ENCODE results near the gene ZPR1. TPM values are rescaled to one million over a fixed set of nuclear protein-coding genes. Genes with fewer than 3 reads are reported as not detected.

ZPR1 gene
- polyA plus RNA-seq, 1 donor from 2014 or later: 34.5 TPM

DNA sequence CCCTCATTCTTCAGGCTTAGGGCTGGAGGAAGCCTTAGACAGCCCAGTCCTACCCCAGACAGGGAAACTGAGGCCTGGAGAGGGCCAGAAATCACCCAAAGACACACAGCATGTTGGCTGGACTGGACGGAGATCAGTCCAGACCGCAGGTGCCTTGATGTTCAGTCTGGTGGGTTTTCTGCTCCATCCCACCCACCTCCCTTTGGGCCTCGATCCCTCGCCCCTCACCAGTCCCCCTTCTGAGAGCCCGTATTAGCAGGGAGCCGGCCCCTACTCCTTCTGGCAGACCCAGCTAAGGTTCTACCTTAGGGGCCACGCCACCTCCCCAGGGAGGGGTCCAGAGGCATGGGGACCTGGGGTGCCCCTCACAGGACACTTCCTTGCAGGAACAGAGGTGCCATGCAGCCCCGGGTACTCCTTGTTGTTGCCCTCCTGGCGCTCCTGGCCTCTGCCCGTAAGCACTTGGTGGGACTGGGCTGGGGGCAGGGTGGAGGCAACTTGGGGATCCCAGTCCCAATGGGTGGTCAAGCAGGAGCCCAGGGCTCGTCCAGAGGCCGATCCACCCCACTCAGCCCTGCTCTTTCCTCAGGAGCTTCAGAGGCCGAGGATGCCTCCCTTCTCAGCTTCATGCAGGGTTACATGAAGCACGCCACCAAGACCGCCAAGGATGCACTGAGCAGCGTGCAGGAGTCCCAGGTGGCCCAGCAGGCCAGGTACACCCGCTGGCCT, 42.5 kb upstream of the ZPR1 start:
- Histone ChIP-seq H3F3A (ENCODE audit: insufficient read depth, low read length, poor library complexity, severe bottlenecking) (no peaks in the 10 kb centered on the region), H3K9ac (ENCODE audit: low read length) (no peak overlapping the region), H2AFZ (ENCODE audit: low read depth, low read length) (no peak overlapping the region), H3K79me2 (replicated peaks; ENCODE audit: insufficient read depth, low read length) (no peaks in the 10 kb centered on the region), H3K4me3 (ENCODE audit: low read length) (no peak overlapping the region), H3K27ac (ENCODE audit: low read length) (no peak overlapping the region), H3K9me3 (ENCODE audit: low read length) (no peaks in the 10 kb centered on the region), H3K9me2 (ENCODE audit: insufficient read depth, low read length) (no peaks in the 10 kb centered on the region), H3K36me3 (ENCODE audit: insufficient read depth, low read length) (no peaks in the 10 kb centered on the region), H3K27me3 (ENCODE audit: insufficient read depth, low read depth, low read length) (no peaks in the 10 kb centered on the region), H3K4me2 (ENCODE audit: low read length) (no peak overlapping the region), H4K20me1 (ENCODE audit: insufficient read depth) (no peaks in the 10 kb centered on the region)
- no peak for TF ChIP-seq EP300 (conservative IDR thresholded peaks at IDR 0.05; ENCODE audit: poor library complexity, severe bottlenecking)
- TF ChIP-seq RAD21 (conservative IDR thresholded peaks at IDR 0.05): no peak
- no peak for TF ChIP-seq SMC3 (conservative IDR thresholded peaks at IDR 0.05; ENCODE audit: poor library complexity)
- no peak for TF ChIP-seq TAF1 (IDR thresholded peaks at IDR 0.05; ENCODE audit: low read depth)
- TF ChIP-seq, protein P1, sequence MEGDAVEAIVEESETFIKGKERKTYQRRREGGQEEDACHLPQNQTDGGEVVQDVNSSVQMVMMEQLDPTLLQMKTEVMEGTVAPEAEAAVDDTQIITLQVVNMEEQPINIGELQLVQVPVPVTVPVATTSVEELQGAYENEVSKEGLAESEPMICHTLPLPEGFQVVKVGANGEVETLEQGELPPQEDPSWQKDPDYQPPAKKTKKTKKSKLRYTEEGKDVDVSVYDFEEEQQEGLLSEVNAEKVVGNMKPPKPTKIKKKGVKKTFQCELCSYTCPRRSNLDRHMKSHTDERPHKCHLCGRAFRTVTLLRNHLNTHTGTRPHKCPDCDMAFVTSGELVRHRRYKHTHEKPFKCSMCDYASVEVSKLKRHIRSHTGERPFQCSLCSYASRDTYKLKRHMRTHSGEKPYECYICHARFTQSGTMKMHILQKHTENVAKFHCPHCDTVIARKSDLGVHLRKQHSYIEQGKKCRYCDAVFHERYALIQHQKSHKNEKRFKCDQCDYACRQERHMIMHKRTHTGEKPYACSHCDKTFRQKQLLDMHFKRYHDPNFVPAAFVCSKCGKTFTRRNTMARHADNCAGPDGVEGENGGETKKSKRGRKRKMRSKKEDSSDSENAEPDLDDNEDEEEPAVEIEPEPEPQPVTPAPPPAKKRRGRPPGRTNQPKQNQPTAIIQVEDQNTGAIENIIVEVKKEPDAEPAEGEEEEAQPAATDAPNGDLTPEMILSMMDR (IDR thresholded peaks at IDR 0.05; ENCODE audit: poor library complexity, severe bottlenecking): no peak
- no peak for TF ChIP-seq EZH2 (IDR thresholded peaks at IDR 0.05; ENCODE audit: borderline replicate concordance, insufficient read depth, low read length, poor library complexity, severe bottlenecking)
- TF ChIP-seq MXI1 (conservative IDR thresholded peaks at IDR 0.05; ENCODE audit: poor library complexity, severe bottlenecking): no peak
- TF ChIP-seq, protein P2, sequence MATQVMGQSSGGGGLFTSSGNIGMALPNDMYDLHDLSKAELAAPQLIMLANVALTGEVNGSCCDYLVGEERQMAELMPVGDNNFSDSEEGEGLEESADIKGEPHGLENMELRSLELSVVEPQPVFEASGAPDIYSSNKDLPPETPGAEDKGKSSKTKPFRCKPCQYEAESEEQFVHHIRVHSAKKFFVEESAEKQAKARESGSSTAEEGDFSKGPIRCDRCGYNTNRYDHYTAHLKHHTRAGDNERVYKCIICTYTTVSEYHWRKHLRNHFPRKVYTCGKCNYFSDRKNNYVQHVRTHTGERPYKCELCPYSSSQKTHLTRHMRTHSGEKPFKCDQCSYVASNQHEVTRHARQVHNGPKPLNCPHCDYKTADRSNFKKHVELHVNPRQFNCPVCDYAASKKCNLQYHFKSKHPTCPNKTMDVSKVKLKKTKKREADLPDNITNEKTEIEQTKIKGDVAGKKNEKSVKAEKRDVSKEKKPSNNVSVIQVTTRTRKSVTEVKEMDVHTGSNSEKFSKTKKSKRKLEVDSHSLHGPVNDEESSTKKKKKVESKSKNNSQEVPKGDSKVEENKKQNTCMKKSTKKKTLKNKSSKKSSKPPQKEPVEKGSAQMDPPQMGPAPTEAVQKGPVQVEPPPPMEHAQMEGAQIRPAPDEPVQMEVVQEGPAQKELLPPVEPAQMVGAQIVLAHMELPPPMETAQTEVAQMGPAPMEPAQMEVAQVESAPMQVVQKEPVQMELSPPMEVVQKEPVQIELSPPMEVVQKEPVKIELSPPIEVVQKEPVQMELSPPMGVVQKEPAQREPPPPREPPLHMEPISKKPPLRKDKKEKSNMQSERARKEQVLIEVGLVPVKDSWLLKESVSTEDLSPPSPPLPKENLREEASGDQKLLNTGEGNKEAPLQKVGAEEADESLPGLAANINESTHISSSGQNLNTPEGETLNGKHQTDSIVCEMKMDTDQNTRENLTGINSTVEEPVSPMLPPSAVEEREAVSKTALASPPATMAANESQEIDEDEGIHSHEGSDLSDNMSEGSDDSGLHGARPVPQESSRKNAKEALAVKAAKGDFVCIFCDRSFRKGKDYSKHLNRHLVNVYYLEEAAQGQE (IDR thresholded peaks at IDR 0.05; ENCODE audit: borderline replicate concordance): no peak
- no peak for TF ChIP-seq POLR2AphosphoS5 (IDR thresholded peaks at IDR 0.05)

DNA sequence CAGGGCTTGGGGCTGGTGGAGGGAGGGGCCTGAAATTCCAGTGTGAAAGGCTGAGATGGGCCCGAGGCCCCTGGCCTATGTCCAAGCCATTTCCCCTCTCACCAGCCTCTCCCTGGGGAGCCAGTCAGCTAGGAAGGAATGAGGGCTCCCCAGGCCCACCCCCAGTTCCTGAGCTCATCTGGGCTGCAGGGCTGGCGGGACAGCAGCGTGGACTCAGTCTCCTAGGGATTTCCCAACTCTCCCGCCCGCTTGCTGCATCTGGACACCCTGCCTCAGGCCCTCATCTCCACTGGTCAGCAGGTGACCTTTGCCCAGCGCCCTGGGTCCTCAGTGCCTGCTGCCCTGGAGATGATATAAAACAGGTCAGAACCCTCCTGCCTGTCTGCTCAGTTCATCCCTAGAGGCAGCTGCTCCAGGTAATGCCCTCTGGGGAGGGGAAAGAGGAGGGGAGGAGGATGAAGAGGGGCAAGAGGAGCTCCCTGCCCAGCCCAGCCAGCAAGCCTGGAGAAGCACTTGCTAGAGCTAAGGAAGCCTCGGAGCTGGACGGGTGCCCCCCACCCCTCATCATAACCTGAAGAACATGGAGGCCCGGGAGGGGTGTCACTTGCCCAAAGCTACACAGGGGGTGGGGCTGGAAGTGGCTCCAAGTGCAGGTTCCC, 41.8 kb upstream of the ZPR1 start, which contains the start of gene APOC3:
TSS of gene APOC3 (plus strand) at position 383 of the 659 bp plus-strand sequence. CDS start 676 bp downstream, outside the sequence.
- H3K79me2 ChIP-seq (replicated peaks; ENCODE audit: insufficient read depth, low read length): no peaks in the 10 kb centered on the region
- no peaks in the 10 kb centered on the region for H3F3A ChIP-seq (ENCODE audit: insufficient read depth, low read length, poor library complexity, severe bottlenecking)
- H3K4me2 ChIP-seq (ENCODE audit: low read length): no peak within 1 kb of the TSS
- no peak within 1 kb of the TSS for H2AFZ ChIP-seq (ENCODE audit: low read depth, low read length)
- TF ChIP-seq SMC3 (conservative IDR thresholded peaks at IDR 0.05; ENCODE audit: poor library complexity) (no peak), EZH2 (IDR thresholded peaks at IDR 0.05; ENCODE audit: borderline replicate concordance, insufficient read depth, low read length, poor library complexity, severe bottlenecking) (no peak), TAF1 (IDR thresholded peaks at IDR 0.05; ENCODE audit: low read depth) (no peak), MXI1 (conservative IDR thresholded peaks at IDR 0.05; ENCODE audit: poor library complexity, severe bottlenecking) (no peak), POLR2AphosphoS5 (IDR thresholded peaks at IDR 0.05) (no peak), RAD21 (conservative IDR thresholded peaks at IDR 0.05) (no peak), EP300 (conservative IDR thresholded peaks at IDR 0.05; ENCODE audit: poor library complexity, severe bottlenecking) (no peak)
- TF ChIP-seq, protein P1 (IDR thresholded peaks at IDR 0.05; ENCODE audit: poor library complexity, severe bottlenecking): no peak
- TF ChIP-seq, protein P2 (IDR thresholded peaks at IDR 0.05; ENCODE audit: borderline replicate concordance): no peak
- no peak within 1 kb of the TSS for H3K4me3 ChIP-seq (ENCODE audit: low read length)
- H4K20me1 ChIP-seq (ENCODE audit: insufficient read depth): no peaks in the 10 kb centered on the region
- no peaks in the 10 kb centered on the region for H3K9me3 ChIP-seq (ENCODE audit: low read length)
- H3K36me3 ChIP-seq (ENCODE audit: insufficient read depth, low read length): no peaks in the 10 kb centered on the region
- no peaks in the 10 kb centered on the region for H3K27me3 ChIP-seq (ENCODE audit: insufficient read depth, low read depth, low read length)
- H3K27ac ChIP-seq (ENCODE audit: low read length): no peak within 1 kb of the TSS
- no peaks in the 10 kb centered on the region for H3K9me2 ChIP-seq (ENCODE audit: insufficient read depth, low read length)
- no peak within 1 kb of the TSS for H3K9ac ChIP-seq (ENCODE audit: low read length)
